HG03342 (cell line): Measurements from ENCODE around the gene RUNX3.

Source experiments
- ATAC-seq: cut with Tn5 transposase; IDR thresholded peaks from one replicate; pipeline ENCODE4 v1.9.1; 2021; ENCODE audit warnings: mild to moderate bottlenecking, moderate library complexity; ENCODE audit not compliant: unreplicated experiment

Gene RUNX3

DNA sequence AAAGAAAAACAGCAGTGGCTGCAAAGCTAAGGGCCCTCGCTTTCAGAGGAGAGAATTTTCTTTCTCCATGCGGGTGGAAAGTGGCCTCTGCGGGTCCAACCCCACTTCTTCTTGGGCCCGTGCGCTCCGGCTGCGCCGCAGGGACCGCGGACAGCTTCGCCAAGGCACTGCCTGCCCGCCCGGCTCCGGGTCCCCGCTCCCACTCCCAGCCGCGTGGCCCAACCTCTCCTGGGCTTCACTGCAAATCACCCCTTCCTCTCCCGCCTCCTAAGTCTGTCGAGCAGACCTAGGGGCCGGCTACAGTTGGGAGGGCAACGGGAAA, 1.0 kb upstream of the RUNX3 start:
- ATAC-seq, result no peak

GRCh38 chr1:24929398-24930259, 447 bp downstream of the RUNX3 start:
- ATAC-seq, result peak; percentile 10

DNA sequence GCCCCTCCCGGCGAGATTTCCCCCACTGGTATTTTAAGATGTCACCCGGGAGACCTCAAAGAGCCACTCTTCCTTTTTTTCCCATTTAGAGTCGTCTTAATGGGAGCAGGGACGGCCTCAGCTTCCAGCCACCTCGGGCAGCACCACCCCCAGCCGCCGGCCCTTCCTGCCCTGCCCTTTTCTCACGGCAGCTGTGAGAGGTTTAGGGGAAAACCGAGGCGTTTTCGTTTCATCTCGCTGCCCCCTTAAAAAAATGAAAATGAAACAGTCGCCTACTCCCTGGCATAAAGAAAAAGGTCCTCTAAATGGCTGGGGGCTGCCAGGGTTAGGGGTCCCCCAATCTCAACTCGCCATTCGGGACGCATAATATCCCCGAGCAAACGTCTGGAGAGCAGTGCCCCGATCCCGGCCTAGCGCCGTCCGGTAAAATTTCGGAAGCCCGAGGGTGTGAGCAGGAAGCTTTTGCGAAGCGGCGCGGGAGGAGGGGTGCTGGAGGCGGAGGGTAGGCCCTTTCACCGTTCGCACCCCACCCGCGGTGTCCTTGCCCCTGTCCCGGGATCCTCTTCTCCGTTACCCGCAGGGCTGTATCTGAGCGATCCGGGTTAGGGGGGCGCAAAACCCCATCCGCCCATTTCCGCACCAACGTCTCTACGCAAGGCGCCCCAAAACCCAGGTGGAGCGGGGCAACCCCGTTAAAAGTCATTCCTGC, 1.2 kb downstream of the RUNX3 start:
- no peak for ATAC-seq

DNA sequence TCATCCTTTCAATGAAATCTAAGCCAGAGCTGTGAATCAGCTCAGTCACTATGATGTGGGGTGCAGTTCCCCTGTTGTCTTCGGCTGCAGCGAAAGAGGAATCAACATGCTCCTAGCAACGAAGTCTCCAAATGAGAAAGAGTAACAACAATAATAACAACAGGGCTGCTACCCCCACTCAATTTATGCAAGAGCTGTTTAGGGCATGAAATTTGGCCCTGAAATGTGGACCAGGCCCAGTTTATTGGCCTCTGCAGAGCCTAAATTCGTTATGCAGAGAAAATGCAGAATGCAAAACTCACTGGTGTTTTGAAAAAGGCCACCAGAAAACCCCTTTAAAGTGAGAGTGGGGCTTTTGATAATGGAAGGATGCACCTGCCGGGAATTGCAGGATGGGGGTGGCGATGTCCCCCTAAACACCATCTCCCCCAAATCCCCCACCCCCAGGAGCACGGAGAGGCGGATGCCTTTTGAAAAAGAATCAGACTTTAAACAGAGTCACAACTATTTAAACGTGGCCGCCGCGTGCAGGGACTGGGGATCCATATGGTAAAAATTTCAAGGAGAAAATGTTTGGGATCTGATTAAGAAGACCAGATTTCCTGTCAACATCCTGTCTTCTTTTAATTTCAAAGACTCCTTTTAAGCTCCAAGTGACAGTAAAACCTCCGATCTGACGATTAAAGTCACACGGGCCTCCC, 1.9 kb downstream of the RUNX3 start:
- ATAC-seq, result no peak

DNA sequence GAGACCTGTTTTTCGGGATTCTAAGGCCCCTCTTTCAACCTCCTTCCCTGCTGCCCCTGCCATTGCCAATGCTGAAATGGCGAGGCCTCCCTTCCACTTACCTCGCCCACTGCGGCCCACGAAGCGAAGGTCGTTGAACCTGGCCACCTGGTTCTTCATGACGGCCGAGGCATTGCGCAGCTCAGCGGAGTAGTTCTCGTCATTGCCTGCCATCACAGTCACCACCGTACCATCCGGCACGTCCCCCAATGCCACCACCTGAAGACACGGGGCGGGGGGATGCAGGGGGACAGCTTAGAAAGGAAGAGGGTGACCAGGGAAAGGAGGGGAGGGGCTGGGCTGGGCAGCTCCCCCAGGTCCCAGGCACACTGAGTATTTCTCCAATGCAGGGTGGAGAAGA, 2.6 kb downstream of the RUNX3 start:
- no peak for ATAC-seq

GRCh38 chr1:24926563-24927249, 3.4 kb downstream of the RUNX3 start:
- ATAC-seq, result no peak

GRCh38 chr1:24925963-24926362, 4.1 kb downstream of the RUNX3 start:
- no peak for ATAC-seq

- no peak for ATAC-seq
These were observed 4.8 kb downstream of the RUNX3 start for GRCh38 chr1:24925082-24925779.

GRCh38 chr1:24923485-24924113, 6.5 kb downstream of the RUNX3 start:
- ATAC-seq, result no peak

DNA sequence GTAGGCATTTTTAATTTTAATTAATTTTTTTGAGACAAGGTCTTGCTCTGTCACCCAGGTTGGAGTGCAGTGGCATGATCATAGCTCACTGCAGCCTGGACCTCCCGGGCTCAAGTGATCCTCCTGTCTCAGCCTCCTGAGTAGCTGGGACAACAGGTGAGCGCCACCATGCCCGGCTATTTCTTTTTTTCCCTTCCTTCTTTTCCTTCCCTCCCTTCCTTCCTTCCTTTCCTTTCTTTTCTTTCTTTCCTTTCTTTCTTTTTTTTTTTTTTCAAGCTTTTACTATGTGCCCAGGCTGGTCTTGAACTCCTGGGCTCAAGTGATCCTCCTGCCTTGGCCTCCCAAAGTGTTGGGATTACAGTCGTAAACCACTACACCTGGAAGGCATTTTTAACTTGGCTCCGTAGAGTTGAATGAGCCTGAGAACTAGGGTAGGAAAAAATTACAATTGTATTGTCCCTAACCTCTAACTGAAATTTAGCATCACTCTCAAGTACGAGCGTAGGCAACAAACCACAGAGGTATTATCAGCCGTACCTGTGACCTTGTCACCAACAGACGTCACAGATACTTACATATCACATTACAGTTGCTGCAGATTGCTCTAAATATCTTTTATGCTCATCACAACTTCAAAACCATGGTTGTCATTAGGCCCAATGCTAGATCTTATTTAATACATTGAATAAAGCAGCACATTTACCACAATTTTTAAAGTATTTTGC, 8.0 kb downstream of the RUNX3 start:
- ATAC-seq, result no peak

DNA sequence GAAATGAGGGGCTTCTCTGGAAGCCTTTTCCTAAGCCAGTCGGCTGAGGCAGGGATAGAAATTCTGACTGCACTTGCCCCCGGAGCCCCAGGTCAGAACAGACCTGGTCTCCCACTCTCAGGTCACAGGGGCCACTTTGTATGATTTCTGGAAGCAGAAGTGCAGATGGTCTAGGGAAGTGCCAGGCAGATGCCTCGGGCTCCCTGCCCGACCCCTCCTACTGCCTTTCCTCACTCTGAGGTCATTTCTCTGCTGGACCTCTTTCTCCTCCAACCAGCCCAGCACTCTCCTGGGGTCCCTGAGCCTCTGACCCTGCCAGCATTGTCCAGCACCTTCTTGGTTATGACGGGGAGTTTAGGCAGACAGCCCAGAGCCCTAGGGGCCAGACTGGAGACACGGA, 8.7 kb downstream of the RUNX3 start:
- no peak for ATAC-seq

GRCh38 chr1:24920533-24920925, 9.5 kb downstream of the RUNX3 start:
- no peak for ATAC-seq

DNA sequence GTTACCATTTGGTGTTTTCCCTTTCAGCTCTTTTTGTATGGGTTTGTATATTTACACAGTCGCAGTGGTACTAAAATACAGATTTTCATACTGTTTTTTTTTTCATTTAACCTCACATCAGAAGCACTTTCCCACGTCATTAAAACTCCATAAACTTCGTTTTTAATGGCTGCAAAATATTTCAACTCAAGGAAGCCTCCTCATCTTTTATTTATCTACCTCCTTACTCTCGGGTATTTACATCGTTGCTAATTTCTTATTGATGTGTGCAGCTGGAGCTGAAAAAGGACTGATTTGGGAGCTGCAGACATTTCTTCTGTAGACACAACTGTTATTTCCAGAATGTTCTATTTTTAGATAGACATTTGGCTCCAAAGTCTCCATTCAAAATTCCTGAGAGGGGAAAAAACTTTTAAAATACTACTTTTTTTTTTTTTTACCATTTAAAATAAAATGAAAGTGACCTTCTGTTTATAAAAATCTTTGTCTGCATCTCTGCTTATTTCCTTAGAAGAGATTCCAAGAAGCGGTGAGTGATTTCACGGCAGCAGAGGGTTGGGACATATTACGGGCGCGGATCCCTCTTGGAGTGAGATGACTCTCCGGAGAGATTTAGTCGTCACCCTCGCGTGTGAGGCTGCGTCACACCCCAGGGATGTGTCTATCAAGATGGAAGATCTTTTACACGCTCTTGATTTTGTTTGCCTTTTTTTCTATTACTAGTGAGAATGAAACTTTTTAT, 10.1 kb downstream of the RUNX3 start:
- no peak for ATAC-seq

- ATAC-seq, result no peak
These were observed 11.0 kb downstream of the RUNX3 start for GRCh38 chr1:24918995-24919605.

GRCh38 chr1:24918370-24918769, 11.7 kb downstream of the RUNX3 start:
- ATAC-seq, result no peak

DNA sequence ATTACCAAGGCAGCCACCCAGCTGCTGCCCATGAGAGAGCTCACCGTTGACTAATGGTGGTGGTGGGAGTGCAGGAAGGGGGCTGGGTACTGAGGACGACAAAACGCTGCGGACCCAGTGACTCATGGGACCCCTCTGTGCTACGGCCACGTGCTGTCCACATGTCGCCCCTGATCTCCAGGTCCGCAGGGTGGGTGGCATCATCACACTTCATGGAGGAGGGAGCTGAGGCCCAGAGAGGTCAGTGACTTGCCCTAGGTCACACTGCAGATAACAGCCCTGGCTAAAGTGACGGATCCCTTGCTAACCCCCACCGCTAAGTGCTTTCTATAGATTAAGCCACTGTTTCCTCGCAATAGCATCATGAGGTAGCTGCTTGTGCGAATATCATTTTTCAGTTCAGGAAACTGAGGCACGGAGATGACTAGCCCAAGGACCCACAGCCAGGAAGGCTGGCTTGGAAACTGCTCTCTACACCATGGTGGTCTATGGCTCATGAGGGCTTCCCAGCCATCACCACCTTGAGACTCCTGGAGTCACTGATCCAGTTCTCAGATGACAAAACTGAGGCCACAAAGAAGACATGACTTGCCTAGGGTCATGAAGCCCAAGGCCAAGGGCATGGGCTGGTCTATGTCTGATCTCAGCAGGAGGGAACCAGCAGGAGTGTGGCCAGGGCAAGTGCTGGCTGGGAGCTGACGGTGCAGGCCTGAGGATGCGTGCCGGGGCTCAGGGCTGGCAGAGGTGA, 12.6 kb downstream of the RUNX3 start:
- ATAC-seq, result no peak

- no peak for ATAC-seq
These were observed 14.1 kb downstream of the RUNX3 start for GRCh38 chr1:24915816-24916602.
